Bone marrow (tissue), 2 donors: Measurements from ENCODE around the gene KCNE3.

Experiments used
- DNase-seq, 2 donors: peaks; one replicate each; lab custom pipeline; 2025; lab: John Stamatoyannopoulos, UW

The KCNE3 gene

GRCh38 chr11:74466916-74467885, at the start of gene KCNE3:
KCNE3 (minus strand) TSS chr11:74467549; CDS start chr11:74457563, 9,986 bp downstream.
- DNase-seq = no peak

- no peak for DNase-seq
Observed at GRCh38 chr11:74507582-74507981, 40.2 kb upstream of the KCNE3 start.

- no peak for DNase-seq
Observed at GRCh38 chr11:74506823-74507222, 39.5 kb upstream of the KCNE3 start.

GRCh38 chr11:74505911-74506310, 38.6 kb upstream of the KCNE3 start:
- no peak for DNase-seq

GRCh38 chr11:74504100-74504691, 36.8 kb upstream of the KCNE3 start:
- DNase-seq = no peak

- DNase-seq = no peak
Observed at GRCh38 chr11:74494916-74495315, 27.6 kb upstream of the KCNE3 start.

GRCh38 chr11:74493791-74494630, 26.7 kb upstream of the KCNE3 start:
- DNase-seq = no peak

GRCh38 chr11:74492974-74493790, 25.8 kb upstream of the KCNE3 start, which contains the start of gene LIPT2:
LIPT2 (minus strand) TSS chr11:74493724; CDS start chr11:74493703, 21 bp downstream.
- peak; percentile 78 to 90 for DNase-seq

- no peak for DNase-seq
Observed at GRCh38 chr11:74492084-74492483, 24.7 kb upstream of the KCNE3 start.

GRCh38 chr11:74490941-74491340, 23.6 kb upstream of the KCNE3 start:
- DNase-seq = no peak

GRCh38 chr11:74487875-74488274, 20.5 kb upstream of the KCNE3 start:
- DNase-seq = no peak

- no peak for DNase-seq
Observed at GRCh38 chr11:74485868-74486267, 18.5 kb upstream of the KCNE3 start.

GRCh38 chr11:74480688-74481417, 13.5 kb upstream of the KCNE3 start:
- DNase-seq = no peak

- DNase-seq = no peak
Observed at GRCh38 chr11:74479732-74480123, 12.4 kb upstream of the KCNE3 start.

- no peak for DNase-seq
Observed at GRCh38 chr11:74478877-74479731, 11.8 kb upstream of the KCNE3 start.

GRCh38 chr11:74476536-74476935, 9.2 kb upstream of the KCNE3 start:
- DNase-seq = no peak

GRCh38 chr11:74474316-74474715, 7.0 kb upstream of the KCNE3 start:
- no peak for DNase-seq

GRCh38 chr11:74473382-74474173, 6.2 kb upstream of the KCNE3 start:
- DNase-seq = no peak
